GM12864 (cell line): Measurements from ENCODE around the gene ZNF426.
A peak's percentile ranks its signal among the peaks of the same experiment; 100 is the strongest.
"Not testable (repeated sequence)": the region's sequence is repeated elsewhere in the genome, so short reads cannot be mapped to it uniquely, and the experiment has no call there.

Experiments
- DNase-seq: peaks from one replicate; pipeline ENCODE4 v3.0.0-alpha.2; 2011; ENCODE audit warnings: low read depth
- H3K4me3 ChIP-seq: 2 replicates; pipeline ENCODE4 v1.5.1; 2011; ENCODE audit warnings: mild to moderate bottlenecking, low read depth, low read length, control low read depth
- TF ChIP-seq, protein P1 (sequence below): IDR thresholded peaks from 2 replicates; pipeline ENCODE4 v1.5.1; 2011; ENCODE audit warnings: low read depth, mild to moderate bottlenecking, moderate library complexity, low read length, control low read depth, inconsistent platforms; ENCODE audit errors: missing control alignments

The ZNF426 gene

DNA sequence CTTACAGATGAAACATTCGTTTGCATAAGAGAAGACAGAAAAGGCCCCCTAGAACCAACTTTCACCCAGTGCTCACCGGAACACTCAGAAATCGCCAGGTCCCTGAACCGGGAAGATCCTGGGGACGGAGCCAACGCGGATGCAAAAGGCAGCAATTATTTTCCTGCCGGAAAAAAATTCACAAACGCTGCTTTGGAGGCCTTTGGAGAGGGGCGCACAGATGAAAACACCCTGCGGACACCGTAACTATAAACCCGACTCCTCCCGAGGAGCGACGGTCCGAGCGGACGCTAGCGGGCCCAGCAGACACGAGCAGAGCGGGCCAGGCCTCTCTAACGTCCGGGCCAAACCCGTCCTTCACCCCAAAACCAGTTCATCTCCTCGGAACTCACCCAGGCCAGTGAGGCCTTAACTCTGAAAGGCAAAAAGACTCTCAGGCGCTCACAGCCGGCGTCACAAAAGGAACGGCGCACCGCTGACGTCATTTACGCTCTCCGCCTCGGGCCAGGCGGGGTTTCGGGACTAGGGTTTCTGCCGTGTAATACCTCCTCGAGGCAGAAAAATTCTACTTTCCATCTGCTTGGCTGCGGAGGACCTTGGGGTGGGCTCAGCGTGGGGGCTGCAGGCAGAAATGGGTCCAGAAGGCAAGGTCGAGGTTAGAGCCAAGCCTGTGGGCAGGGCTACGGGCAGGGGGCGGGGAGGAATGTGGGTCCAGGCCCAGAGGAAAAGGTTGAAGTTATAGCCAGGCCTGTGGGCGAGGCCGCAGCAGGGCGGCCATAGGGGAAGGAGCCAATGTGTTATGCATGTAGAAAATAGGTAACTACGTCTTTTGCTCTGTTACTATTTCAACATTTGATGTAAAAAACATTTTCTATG lies at the start of gene ZNF426:
ZNF426 (minus strand) TSS at position 463 of the 876 bp plus-strand sequence. CDS start 2,413 bp downstream, outside the sequence.
- DNase-seq, result peak; percentile 56
- peak within 1 kb of the TSS; percentile 88 for H3K4me3 ChIP-seq
- TF ChIP-seq, protein P1, sequence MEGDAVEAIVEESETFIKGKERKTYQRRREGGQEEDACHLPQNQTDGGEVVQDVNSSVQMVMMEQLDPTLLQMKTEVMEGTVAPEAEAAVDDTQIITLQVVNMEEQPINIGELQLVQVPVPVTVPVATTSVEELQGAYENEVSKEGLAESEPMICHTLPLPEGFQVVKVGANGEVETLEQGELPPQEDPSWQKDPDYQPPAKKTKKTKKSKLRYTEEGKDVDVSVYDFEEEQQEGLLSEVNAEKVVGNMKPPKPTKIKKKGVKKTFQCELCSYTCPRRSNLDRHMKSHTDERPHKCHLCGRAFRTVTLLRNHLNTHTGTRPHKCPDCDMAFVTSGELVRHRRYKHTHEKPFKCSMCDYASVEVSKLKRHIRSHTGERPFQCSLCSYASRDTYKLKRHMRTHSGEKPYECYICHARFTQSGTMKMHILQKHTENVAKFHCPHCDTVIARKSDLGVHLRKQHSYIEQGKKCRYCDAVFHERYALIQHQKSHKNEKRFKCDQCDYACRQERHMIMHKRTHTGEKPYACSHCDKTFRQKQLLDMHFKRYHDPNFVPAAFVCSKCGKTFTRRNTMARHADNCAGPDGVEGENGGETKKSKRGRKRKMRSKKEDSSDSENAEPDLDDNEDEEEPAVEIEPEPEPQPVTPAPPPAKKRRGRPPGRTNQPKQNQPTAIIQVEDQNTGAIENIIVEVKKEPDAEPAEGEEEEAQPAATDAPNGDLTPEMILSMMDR, result no peak

DNA sequence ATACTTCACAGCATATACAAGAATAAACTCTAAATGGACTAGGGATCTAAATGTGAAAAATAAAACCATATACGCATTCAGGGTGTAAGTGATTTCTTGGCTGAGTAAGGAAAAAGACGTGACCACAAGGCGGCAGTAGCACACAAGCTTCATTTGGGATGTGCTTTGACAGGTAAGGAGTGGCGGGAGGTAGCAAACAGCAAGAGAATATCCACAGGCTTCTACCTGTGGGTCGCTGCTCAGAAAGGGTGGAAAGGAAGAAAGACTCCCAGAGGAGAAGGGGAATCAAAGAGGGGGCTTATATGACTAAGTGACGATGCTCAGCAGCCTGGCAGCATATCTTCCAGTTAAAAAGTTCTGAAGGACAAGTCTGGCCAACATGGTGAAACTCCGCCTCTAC lies 48.3 kb upstream of the ZNF426 start:
- TF ChIP-seq, protein P1, result peak; percentile 73
- H3K4me3 ChIP-seq, result no peak overlapping the region
- DNase-seq, result peak; percentile 48

DNA sequence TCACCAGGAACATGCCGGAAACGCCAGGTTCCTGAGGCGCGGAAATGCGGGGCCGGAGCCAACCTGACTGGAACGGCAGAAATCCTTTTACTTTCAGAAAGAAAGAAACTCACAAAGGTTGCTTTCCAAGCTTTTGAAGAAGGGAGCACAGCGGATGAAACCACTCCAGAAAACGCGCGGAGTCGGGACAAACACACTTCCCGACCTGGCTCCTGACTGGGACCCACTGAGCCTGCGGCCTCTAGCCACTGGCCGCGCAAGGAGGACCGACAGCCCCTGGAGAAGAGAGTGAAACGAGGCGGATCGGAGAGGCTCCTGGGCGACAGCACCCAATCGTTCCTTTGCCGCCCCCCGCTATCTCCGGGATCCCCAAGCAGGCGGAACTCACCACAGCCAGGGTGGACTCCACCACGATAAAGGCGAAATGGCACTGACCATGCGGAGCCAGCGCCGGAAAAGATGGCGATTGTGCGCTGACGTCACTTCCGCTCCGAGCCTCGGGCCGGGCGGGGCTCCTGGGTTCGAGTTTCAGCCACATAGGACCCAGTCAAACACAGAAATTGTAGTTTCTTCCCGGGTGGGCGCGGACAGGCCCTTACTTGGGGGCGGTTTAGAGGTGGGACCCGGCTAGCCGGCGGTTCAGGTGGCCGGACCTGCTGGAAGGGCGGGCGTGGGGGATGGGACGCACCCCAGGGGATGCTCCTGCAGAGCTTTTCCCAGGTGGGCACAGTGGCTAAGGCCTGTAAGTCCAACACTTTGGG lies 45.8 kb upstream of the ZNF426 start, which contains the start of gene ZNF121:
ZNF121 (minus strand) TSS at position 432 of the 761 bp plus-strand sequence. CDS start 16,407 bp downstream, outside the sequence.
- DNase-seq, result peak; percentile 57
- peak within 1 kb of the TSS; percentile 89 for H3K4me3 ChIP-seq
- TF ChIP-seq, protein P1, result no peak

DNA sequence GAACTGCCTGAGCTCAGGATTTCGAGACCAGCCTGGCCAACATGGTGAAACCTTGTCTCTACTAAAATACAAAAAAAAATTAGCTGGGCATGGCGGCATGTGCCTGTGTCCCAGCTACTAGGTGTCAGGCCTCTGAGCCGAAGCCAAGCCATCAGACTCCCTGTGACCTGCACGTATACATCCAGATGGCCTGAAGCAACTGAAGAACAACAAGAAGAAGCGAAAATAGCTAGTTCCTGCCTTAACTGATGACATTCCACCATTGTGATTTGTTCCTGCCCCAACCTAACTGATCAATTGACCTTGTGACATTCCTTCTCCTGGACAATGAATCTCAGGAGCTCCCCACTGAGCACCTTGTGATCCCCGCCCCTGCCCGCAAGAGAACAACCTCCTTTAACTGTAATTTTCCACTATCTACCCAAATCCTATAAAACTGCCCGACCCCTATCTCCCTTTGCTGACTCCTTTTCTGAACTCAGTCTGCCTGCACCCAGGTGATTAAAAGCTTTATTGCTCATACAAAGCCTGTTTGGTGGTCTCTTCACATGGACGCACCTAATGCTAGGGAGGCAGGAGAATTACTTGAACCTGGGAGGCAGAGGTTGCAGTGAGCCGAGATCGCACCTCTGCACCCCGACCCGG lies 43.8 kb upstream of the ZNF426 start:
- DNase-seq, result not testable (repeated sequence)

DNA sequence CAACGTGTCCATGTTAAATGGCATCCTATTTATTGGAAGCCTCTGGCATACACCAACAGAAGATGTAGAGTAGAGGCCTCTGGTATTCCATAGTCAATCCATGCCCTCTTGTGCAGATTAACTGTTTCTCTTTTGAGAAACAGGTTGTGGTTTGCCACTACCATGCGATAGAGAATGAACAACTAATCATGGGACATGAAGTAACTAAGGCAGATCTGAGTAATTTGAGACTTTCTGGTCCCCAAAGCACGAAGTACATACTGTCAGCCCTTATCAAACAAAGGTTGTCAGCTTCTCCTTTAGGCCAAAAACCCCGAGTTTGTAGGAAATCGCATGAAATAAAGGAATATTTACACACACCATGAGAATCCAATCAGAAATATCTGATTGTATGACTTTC lies 42.3 kb upstream of the ZNF426 start:
- TF ChIP-seq, protein P1, result no peak
- H3K4me3 ChIP-seq, result no peak overlapping the region
- DNase-seq, result no peak

More for the DNA sequence above, 43.8 kb upstream of the ZNF426 start:
- H3K4me3 ChIP-seq, result not testable (repeated sequence)

DNA sequence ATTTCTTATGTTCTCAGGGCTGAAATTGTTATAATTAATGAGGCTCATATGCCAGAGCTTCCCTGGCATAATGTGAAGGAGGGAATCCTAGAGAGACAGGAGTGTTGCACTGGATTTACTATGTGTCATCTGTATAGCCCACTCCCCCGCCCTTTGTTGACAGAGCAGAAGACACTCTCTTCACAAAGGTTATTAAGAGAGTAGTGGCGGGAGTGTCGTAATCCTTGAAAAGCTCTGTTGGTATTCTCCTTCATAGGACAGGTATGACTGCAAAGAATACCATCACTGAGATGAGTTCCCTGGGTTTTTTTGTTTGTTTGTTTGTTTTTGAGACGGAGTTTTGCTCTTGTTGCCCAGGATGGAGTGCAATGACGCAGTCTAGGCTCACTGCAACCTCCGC lies 31.8 kb upstream of the ZNF426 start:
- H3K4me3 ChIP-seq, result no peak overlapping the region
- DNase-seq, result no peak
- TF ChIP-seq, protein P1, result no peak

DNA sequence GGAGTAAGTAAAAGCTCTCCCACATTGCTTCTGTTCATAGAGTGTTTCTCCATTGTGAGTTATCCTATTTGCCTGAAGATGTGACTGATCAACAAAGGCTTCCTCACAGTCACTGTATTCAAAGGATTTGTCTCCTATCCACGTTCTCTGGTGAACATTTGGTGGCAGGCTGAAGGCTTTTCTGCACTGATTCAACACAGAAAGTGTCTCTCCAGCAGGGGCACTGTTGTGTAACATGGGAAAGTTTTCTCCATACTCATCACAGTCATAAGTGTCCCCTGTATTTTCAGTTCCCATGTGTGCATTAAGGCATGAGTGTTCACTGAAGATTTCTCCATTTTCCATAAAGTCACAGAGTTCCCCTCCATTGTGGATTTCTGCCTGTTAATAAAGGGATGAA lies 28.3 kb upstream of the ZNF426 start:
- no peak overlapping the region for H3K4me3 ChIP-seq
- TF ChIP-seq, protein P1, result peak; percentile 26
- DNase-seq, result no peak
